Endothelial cell of umbilical vein (primary cell): ENCODE data around the gene KCNC1. TPM values are rescaled to one million over a fixed set of nuclear protein-coding genes. Genes with fewer than 3 reads are reported as not detected.

Experiments used
- BruUV-seq: library from RNA; stranded (reverse); fragments of 400-500 nt; replicated peaks from 2 replicates; lab custom pipeline; 2021; lab: Mats Ljungman, UMichigan
- CTCF ChIA-PET: fragments of 300-600, 350-600 bp; sonication (Branson Sonifier 250); formaldehyde crosslinking; loops from one replicate; lab custom pipeline; 2021; ENCODE audit warnings: antibody characterized with exemption, inconsistent platforms; lab: Charles Lee
- POLR2A ChIA-PET: fragments of 300-600, 350-600 bp; sonication (Branson Sonifier 250); formaldehyde crosslinking; loops from one replicate; lab custom pipeline; 2021; ENCODE audit warnings: antibody characterized with exemption, inconsistent platforms; lab: Charles Lee
- DNase-seq: peaks from one replicate; pipeline ENCODE4 v3.0.0-alpha.2; 2011; ENCODE audit warnings: low read depth, low spot score
- FAIRE-seq: peaks from 2 replicates; lab custom pipeline; 2011; peaks lifted over from hg19 to GRCh38; lab: Jason Lieb, UNC
- H2AFZ ChIP-seq: 2 replicates; pipeline ENCODE4 v1.6.0; 2012; ENCODE audit warnings: low read depth, low read length, control low read depth, inconsistent platforms
- H3K27ac ChIP-seq: 2 replicates; pipeline ENCODE4 v1.5.1; 2011; ENCODE audit warnings: low read depth, mild to moderate bottlenecking, control low read depth, low read length, moderate library complexity; ENCODE audit not compliant: insufficient read depth
- H3K27me3 ChIP-seq, 2 experiments: 2 replicates each; pipeline versions ENCODE4 v1.6.0 to v1.6.1; 2011; ENCODE audit warnings: low read length in 2 of 2, mixed read lengths in 1 of 2; ENCODE audit not compliant: control insufficient read depth in 2 of 2, insufficient read depth in 2 of 2
- H3K36me3 ChIP-seq, 2 experiments: 2 replicates in 1 of 2; 3 replicates in 1 of 2; pipeline ENCODE4 v1.5.1; 2011; ENCODE audit warnings: low read length in 2 of 2, mild to moderate bottlenecking in 1 of 2, moderate library complexity in 1 of 2; ENCODE audit not compliant: control insufficient read depth in 2 of 2, insufficient read depth in 2 of 2; ENCODE audit errors: extremely low read depth in 1 of 2
- H3K4me1 ChIP-seq: 3 replicates; pipeline ENCODE4 v1.5.1; 2011; ENCODE audit warnings: mild to moderate bottlenecking, low read length; ENCODE audit not compliant: control insufficient read depth, insufficient read depth; ENCODE audit errors: extremely low read depth
- H3K4me2 ChIP-seq: 2 replicates; pipeline ENCODE4 v1.6.1; 2011; ENCODE audit warnings: low read length, control low read depth, mixed read lengths; ENCODE audit not compliant: insufficient read depth
- H3K4me3 ChIP-seq, 3 experiments: fragments of 200-600 bp in 1 of 3; sonication (generic), shearing (Covaris generic) in 1 of 3; replicated peaks in 1 of 3; 2 replicates each; pipeline ENCODE4 v1.5.1; 2011 to 2016; ENCODE audit warnings: control low read depth in 3 of 3, low read length in 3 of 3, mild to moderate bottlenecking in 2 of 3, inconsistent platforms in 1 of 3, low read depth in 1 of 3, moderate library complexity in 1 of 3; ENCODE audit not compliant: insufficient read depth in 1 of 3
- H3K79me2 ChIP-seq: 2 replicates; pipeline ENCODE4 v1.6.0; 2012; ENCODE audit warnings: low read length, inconsistent platforms; ENCODE audit not compliant: control insufficient read depth, insufficient read depth
- H3K9ac ChIP-seq: replicated peaks from 2 replicates; pipeline ENCODE3; 2011; ENCODE audit warnings: low read length, control low read depth; ENCODE audit not compliant: insufficient read depth; ENCODE audit errors: extremely low read depth
- H3K9me1 ChIP-seq: replicated peaks from 3 replicates; pipeline ENCODE4 v1.6.0; 2011; ENCODE audit warnings: mild to moderate bottlenecking, low read length; ENCODE audit not compliant: control insufficient read depth, insufficient read depth; ENCODE audit errors: extremely low read depth
- H3K9me3 ChIP-seq: replicated peaks from 2 replicates; pipeline ENCODE4 v1.5.1; 2012; ENCODE audit warnings: low read length, inconsistent platforms; ENCODE audit not compliant: control insufficient read depth, insufficient read depth
- H4K20me1 ChIP-seq: replicated peaks from 2 replicates; pipeline ENCODE3; 2011; ENCODE audit warnings: mild to moderate bottlenecking, low read length; ENCODE audit not compliant: control insufficient read depth, insufficient read depth; ENCODE audit errors: extremely low read depth
- EZH2 ChIP-seq: IDR thresholded peaks from 2 replicates; pipeline ENCODE4 v1.6.1; 2012; ENCODE audit warnings: borderline replicate concordance, low read depth, mild to moderate bottlenecking, moderate library complexity, low read length, inconsistent platforms; ENCODE audit not compliant: severe bottlenecking
- FOS ChIP-seq: IDR thresholded peaks from 2 replicates; pipeline ENCODE4 v1.6.1; 2011; ENCODE audit warnings: mild to moderate bottlenecking, low read length, moderate library complexity, borderline replicate concordance; ENCODE audit not compliant: insufficient read depth
- GATA2 ChIP-seq: IDR thresholded peaks from 2 replicates; pipeline ENCODE4 v1.7.0; 2011; ENCODE audit warnings: low read depth, mild to moderate bottlenecking, moderate library complexity, mixed read lengths, low read length; ENCODE audit not compliant: insufficient read length, insufficient read depth
- JUN ChIP-seq: IDR thresholded peaks from 2 replicates; pipeline ENCODE4 v1.6.1; 2011; ENCODE audit warnings: borderline replicate concordance, low read depth; ENCODE audit not compliant: insufficient read length, insufficient read depth
- MAX ChIP-seq: IDR thresholded peaks from 2 replicates; pipeline ENCODE4 v1.6.1; 2011; ENCODE audit not compliant: insufficient read depth, insufficient read length
- MYC ChIP-seq: IDR thresholded peaks from one replicate; pipeline ENCODE4 v1.6.1; 2011; ENCODE audit warnings: mild to moderate bottlenecking, low read depth, low read length
- POLR2A ChIP-seq: IDR thresholded peaks from 2 replicates; pipeline ENCODE4 v1.6.1; 2012; ENCODE audit warnings: low read depth, mild to moderate bottlenecking, control low read depth, low read length
- POLR2AphosphoS5 ChIP-seq: IDR thresholded peaks from 2 replicates; pipeline ENCODE4 v1.6.1; 2012; ENCODE audit warnings: low read depth, mild to moderate bottlenecking, control low read depth, low read length, moderate library complexity; ENCODE audit not compliant: insufficient read depth
- dilution Hi-C: fragments of 300-500 bp; cut with MboI; formaldehyde crosslinking; loops from one replicate; pipeline ENCODE4 v1.15.0; 2019; ENCODE audit warnings: low sequenced_read_pairs; ENCODE audit not compliant: extremely low pct_ligation_motif_present
- intact Hi-C: fragments of 100-400 bp; cut with micrococcal nuclease; formaldehyde crosslinking; loops from one replicate; pipeline ENCODE4 v1.10.0; 2022
- polyA plus RNA-seq, 4 experiments: library from polyadenylated mRNA; depleted of rRNA in 3 of 4; stranded (reverse) in 3 of 4; unstranded in 1 of 4; fragments of >200 nt; gene quantifications; 2 replicates each; pipeline versions ENCODE4 v1.2.1 to v1.2.3, GENCODE V29; 2011 to 2012; ENCODE audit warnings: missing spikeins in 1 of 4
- total RNA-seq: library from RNA; stranded (reverse); gene quantifications from 2 replicates; pipeline ENCODE4 v1.2.3, GENCODE V29; 2021
- TF ChIP-seq, protein P1 (sequence below), 2 donors: IDR thresholded peaks; 1 replicate in 1 of 2; 2 replicates in 1 of 2; pipeline ENCODE4 v1.5.1; 2011; ENCODE audit warnings: low read length in 2 of 2, mild to moderate bottlenecking in 2 of 2, moderate library complexity in 2 of 2, control low read depth in 1 of 2, inconsistent platforms in 1 of 2, low read depth in 1 of 2; ENCODE audit not compliant: insufficient read depth in 1 of 2; ENCODE audit errors: extremely low read depth in 1 of 2

KCNC1 gene
- total and polyA plus RNA-seq, 2 donors (not counting 3 experiments of a cell fraction or from before 2014, with no cell fraction given) = not detected

- dilution Hi-C loops (no loop called here), intact Hi-C loops (no loop called here)
- Histone ChIP-seq H3K9ac (no peak overlapping the region), H3K79me2 (no peaks in the 10 kb centered on the region), H3K27ac (no peak overlapping the region), H3K4me3 (no peak overlapping the region), H3K4me1 (no peaks in the 10 kb centered on the region), H4K20me1 (no peaks in the 10 kb centered on the region), H3K27me3 (no peaks in the 10 kb centered on the region), H3K9me1 (no peaks in the 10 kb centered on the region), H3K9me3 (no peaks in the 10 kb centered on the region), H3K36me3 (no peaks in the 10 kb centered on the region), H3K4me2 (no peak overlapping the region), H2AFZ (no peak overlapping the region)
- FAIRE-seq (no peak), DNase-seq (no peak)
- ChIA-PET CTCF (no interaction called here), POLR2A (no interaction called here)
- no TSS peak for BruUV-seq
- no peak for TF ChIP-seq POLR2A
- TF ChIP-seq MYC = no peak
- no peak for TF ChIP-seq POLR2AphosphoS5
- no peak for TF ChIP-seq MAX
- no peak for TF ChIP-seq GATA2
- TF ChIP-seq JUN = no peak
- no peak for TF ChIP-seq FOS
- no peak for TF ChIP-seq EZH2
- TF ChIP-seq, protein P1, sequence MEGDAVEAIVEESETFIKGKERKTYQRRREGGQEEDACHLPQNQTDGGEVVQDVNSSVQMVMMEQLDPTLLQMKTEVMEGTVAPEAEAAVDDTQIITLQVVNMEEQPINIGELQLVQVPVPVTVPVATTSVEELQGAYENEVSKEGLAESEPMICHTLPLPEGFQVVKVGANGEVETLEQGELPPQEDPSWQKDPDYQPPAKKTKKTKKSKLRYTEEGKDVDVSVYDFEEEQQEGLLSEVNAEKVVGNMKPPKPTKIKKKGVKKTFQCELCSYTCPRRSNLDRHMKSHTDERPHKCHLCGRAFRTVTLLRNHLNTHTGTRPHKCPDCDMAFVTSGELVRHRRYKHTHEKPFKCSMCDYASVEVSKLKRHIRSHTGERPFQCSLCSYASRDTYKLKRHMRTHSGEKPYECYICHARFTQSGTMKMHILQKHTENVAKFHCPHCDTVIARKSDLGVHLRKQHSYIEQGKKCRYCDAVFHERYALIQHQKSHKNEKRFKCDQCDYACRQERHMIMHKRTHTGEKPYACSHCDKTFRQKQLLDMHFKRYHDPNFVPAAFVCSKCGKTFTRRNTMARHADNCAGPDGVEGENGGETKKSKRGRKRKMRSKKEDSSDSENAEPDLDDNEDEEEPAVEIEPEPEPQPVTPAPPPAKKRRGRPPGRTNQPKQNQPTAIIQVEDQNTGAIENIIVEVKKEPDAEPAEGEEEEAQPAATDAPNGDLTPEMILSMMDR (IDR thresholded peaks at IDR 0.05; ENCODE audit: extremely low read depth in 1 of 2, insufficient read depth in 1 of 2, low read depth in 1 of 2, low read length in 2 of 2) = no peak
Observed at GRCh38 chr11:17811352-17811751, 76.8 kb downstream of the KCNC1 start.
